ENCODE data around the gene RABL2A. TPM values are rescaled to one million over a fixed set of nuclear protein-coding genes. Genes with fewer than 3 reads are reported as not detected.
"Not testable (repeated sequence)": the region's sequence is repeated elsewhere in the genome, so short reads cannot be mapped to it uniquely, and the experiment has no call there.

The RABL2A gene
- total RNA-seq, 2 donors from 2014 or later: 14.7 to 29.2 TPM

DNA sequence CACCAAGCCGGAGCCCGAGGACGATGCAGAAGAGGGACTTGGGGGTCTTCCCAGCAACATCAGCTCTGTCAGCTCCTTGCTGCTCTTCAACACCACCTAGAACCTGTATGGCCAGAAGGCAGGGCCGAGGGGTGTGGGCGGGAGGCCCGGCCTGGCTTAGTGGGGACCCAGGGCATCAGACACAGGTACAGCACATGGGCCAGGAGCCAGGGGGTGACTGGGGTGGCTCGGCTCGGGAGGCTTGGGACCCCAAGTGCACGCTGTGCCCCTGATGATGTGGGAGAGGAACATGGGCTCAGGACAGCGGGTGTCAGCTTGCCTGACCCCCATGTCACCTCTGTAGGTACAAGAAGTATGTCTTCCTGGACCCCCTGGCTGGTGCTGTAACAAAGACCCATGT is 31.3 kb upstream of the RABL2A start:
- H3K36me3 ChIP-seq; H3K4me3 ChIP-seq; H3K4me1 ChIP-seq (replicated peaks); H3K27me3 ChIP-seq (replicated peaks; ENCODE audit: insufficient read depth); H3K27ac ChIP-seq; intact Hi-C loops (cut with DNase I); H3K9me3 ChIP-seq; DNase-seq (ENCODE audit: low spot score): not testable (repeated sequence)
- WGBS: 88% methylated on average over 8 of the region's 10 CpGs

DNA sequence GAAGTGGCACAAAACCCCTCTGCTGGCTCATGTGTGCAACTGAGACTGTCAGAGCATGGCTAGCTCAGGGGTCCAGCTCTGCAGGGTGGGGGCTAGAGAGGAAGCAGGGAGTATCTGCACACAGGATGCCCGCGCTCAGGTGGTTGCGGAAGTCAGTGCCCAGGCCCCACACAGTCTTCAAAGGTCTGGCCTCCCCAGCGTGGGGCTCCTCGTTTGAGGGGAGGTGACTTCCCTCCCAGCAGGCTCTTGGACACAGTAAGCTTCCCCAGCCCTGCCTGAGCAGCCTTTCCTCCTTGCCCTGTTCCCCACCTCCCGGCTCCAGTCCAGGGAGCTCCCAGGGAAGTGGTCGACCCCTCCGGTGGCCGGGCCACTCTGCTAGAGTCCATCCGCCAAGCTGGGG is 29.9 kb upstream of the RABL2A start:
- H3K4me3 ChIP-seq; DNase-seq (ENCODE audit: low spot score); H3K36me3 ChIP-seq; H3K27ac ChIP-seq; intact Hi-C loops (cut with DNase I); H3K27me3 ChIP-seq (replicated peaks; ENCODE audit: insufficient read depth); H3K9me3 ChIP-seq; H3K4me1 ChIP-seq (replicated peaks): not testable (repeated sequence)
- WGBS: 88% methylated on average over 7 of the region's 10 CpGs

DNA sequence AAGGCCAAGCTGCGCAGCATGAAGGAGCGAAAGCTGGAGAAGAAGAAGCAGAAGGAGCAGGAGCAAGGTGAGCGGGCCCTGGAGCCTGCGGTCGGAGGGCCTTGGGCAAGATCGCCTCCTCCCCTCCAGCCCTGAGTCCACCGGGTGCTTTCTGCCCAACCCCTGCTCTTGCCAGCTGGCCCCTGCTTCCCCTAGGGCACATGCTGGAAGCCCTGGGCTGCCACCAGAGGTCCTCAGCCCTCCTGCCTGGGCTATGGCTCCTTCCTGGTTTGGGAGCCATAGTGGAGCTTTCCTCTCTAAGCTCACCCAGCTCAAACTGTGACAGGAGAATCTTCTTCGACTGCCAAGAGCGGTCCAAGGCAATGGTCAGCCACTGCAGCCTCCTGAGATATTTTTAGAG is 29.5 kb upstream of the RABL2A start:
- H3K27me3 ChIP-seq (replicated peaks; ENCODE audit: insufficient read depth); DNase-seq (ENCODE audit: low spot score); intact Hi-C loops (cut with DNase I); H3K4me1 ChIP-seq (replicated peaks); H3K36me3 ChIP-seq; H3K4me3 ChIP-seq; H3K27ac ChIP-seq; H3K9me3 ChIP-seq: not testable (repeated sequence)
- WGBS: no CpG with 5 or more reads among the region's 9 CpGs

- H3K4me1 ChIP-seq (replicated peaks); H3K36me3 ChIP-seq; DNase-seq (ENCODE audit: low spot score); H3K9me3 ChIP-seq; H3K27me3 ChIP-seq (replicated peaks; ENCODE audit: insufficient read depth); intact Hi-C loops (cut with DNase I); H3K27ac ChIP-seq; H3K4me3 ChIP-seq: not testable (repeated sequence)
- WGBS: 85% methylated on average over 10 of the region's 13 CpGs
These were observed 28.9 kb upstream of the RABL2A start for GRCh38 chr2:113598180-113598579.

- H3K4me3 ChIP-seq; intact Hi-C loops (cut with DNase I); DNase-seq (ENCODE audit: low spot score); H3K27me3 ChIP-seq (replicated peaks; ENCODE audit: insufficient read depth); H3K4me1 ChIP-seq (replicated peaks); H3K36me3 ChIP-seq; H3K9me3 ChIP-seq; H3K27ac ChIP-seq: not testable (repeated sequence)
- WGBS: 87% methylated on average over 5 of the region's 9 CpGs
These were observed 28.3 kb upstream of the RABL2A start for GRCh38 chr2:113598738-113599137.

DNA sequence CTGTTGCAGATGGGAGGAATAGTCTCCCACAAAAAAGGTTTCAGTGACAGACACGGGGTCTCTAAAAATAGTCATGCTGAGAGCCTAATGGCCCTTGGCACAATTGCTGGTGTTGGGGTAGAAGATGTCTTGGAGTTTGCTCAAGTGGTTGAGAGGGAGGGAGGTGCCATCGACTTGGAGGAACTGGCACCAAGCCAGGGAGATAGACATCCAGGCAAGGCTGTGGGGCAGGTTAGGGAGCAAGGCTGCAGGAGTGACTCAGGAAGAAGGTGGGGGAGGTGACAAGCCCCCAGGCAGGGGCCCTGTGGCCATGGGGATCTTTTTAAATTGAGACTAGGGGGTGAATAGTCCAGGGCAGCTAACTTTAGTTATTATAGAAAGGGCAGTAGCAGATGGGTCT is 27.9 kb upstream of the RABL2A start:
- intact Hi-C loops (cut with DNase I): not testable (repeated sequence)

DNA sequence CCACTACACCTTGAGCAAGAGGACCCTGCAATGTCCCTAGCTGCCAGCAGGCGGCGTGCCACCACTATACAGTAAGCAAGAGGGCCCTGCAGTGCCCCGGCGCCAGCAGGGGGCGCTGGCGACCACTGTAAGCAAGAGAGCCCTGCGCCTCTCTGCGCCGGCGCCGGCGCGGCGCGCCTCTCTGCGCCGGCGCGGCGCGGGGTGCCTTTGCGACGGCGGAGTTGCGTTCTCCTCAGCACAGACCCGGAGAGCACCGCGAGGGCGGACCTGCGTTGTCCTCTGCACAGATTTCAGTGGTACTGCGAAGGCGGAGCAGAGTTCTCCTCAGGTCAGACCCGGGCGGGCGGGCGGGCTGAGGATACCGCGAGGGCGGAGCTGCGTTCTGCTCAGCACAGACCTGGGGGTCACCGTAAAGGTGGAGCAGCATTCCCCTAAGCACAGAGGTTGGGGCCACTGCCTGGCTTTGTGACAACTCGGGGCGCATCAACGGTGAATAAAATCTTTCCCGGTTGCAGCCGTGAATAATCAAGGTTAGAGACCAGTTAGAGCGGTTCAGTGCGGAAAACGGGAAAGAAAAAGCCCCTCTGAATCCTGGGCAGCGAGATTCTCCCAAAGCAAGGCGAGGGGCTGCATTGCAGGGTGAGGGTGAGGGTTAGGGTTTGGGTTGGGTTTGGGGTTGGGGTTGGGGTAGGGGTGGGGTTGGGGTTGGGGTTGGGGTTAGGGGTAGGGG is 24.9 kb upstream of the RABL2A start:
- H3K27me3 ChIP-seq (replicated peaks; ENCODE audit: insufficient read depth); H3K36me3 ChIP-seq; H3K4me1 ChIP-seq (replicated peaks); intact Hi-C loops (cut with DNase I); H3K9me3 ChIP-seq; H3K4me3 ChIP-seq; H3K27ac ChIP-seq; DNase-seq (ENCODE audit: low spot score): not testable (repeated sequence)
- peak in 2 of 4 experiments; percentile 24 to 48 for TF ChIP-seq CTCF (IDR thresholded peaks at IDR 0.05)
- 93% methylated on average over 26 of the region's 51 CpGs for WGBS

More for the DNA sequence above, 27.9 kb upstream of the RABL2A start:
- 11% methylated on average over 1 of the region's 2 CpGs for WGBS
- H3K27me3 ChIP-seq (replicated peaks; ENCODE audit: insufficient read depth); H3K36me3 ChIP-seq; DNase-seq (ENCODE audit: low spot score); H3K27ac ChIP-seq; H3K4me3 ChIP-seq; H3K4me1 ChIP-seq (replicated peaks); H3K9me3 ChIP-seq: not testable (repeated sequence)

- 56% methylated on average over 2 of the region's 2 CpGs for WGBS
- Histone ChIP-seq H3K4me3 (peak overlapping the region; percentile 45 to 54), H3K4me1 (replicated peaks) (no peaks in the 10 kb centered on the region), H3K36me3 (no peaks in the 10 kb centered on the region), H3K27ac (peak overlapping the region; percentile 68 to 76), H3K9me3 (no peaks in the 10 kb centered on the region), H3K27me3 (replicated peaks; ENCODE audit: insufficient read depth) (no peaks in the 10 kb centered on the region)
- intact Hi-C loops (cut with DNase I): no loop called here
- TF ChIP-seq POLR2A (IDR thresholded peaks at IDR 0.05) (no peak), CTCF (IDR thresholded peaks at IDR 0.05) (no peak), POLR2AphosphoS5 (IDR thresholded peaks at IDR 0.05) (no peak)
- DNase-seq (ENCODE audit: low spot score): no peak
These were observed 24.1 kb upstream of the RABL2A start for GRCh38 chr2:113602869-113603466.

DNA sequence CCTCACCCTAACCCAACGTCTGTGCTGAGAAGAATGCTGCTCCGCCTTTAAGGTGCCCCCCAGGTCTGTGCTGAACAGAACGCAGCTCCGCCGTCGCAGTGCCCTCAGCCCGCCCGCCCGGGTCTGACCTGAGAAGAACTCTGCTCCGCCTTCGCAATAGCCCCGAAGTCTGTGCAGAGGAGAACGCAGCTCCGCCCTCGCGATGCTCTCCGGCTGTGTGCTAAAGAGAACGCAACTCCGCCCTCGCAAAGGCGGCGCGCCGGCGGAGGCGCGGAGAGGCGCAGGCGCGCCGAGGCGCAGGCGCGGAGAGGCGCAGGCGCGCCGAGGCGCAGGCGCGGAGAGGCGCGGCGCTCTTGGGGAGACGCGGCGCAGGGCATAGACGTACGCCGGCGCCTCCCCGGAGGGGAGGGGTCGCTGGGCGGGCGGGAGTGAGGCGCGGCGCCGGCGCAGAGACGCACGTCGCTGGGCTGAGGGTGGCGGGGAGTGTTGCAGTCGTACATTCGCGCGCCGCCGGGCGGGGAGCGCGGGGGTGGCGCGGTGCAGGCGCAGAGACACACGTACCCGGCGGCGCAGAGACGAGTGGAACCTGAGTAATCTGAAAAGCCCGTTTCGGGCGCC is 23.5 kb upstream of the RABL2A start:
- peak; percentile 72 for DNase-seq (ENCODE audit: low spot score)
- H3K27me3 ChIP-seq (replicated peaks; ENCODE audit: insufficient read depth); H3K36me3 ChIP-seq; intact Hi-C loops (cut with DNase I); H3K4me1 ChIP-seq (replicated peaks); H3K9me3 ChIP-seq: not testable (repeated sequence)
- 10% methylated on average over 40 of the region's 84 CpGs for WGBS
- Histone ChIP-seq H3K27ac (peak overlapping the region; percentile 88 to 90), H3K4me3 (peak overlapping the region; percentile 45 to 54)

Measured in prostate gland (tissue), 2 donors.